Measurements from ENCODE around the gene PCDH8.

The PCDH8 gene

DNA sequence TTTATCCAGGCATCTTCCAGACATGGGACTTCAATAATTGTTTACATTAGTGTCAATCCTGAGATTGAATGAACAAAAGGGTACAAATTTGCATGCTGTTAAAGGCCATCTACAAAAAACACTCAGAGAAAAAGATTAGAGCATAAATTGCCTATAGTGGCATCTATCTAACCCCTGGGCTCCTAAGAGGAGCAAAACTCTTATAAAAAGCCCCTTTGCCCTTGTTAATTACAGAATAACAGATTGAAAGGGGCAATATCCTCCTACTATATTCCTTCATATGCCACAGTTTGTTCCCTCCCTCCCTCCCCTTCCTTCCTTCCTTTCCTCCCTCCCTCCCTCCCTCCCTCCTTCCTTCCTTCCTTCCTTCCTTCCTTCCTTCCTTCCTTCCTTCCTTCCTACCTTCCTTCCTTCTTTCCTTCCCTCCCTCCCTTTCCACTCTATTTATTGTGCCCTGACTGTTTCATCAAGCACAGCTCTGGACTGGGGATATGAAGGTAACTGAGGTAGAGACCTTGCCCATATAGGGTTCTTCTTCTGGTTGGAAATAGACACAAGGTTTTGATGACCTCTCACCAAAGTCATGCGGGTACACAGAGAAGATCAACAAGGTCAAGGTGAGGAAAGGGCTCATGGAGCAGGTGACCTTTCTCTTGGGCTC, 49.5 kb downstream of the PCDH8 start:
- TF ChIP-seq, protein P1, sequence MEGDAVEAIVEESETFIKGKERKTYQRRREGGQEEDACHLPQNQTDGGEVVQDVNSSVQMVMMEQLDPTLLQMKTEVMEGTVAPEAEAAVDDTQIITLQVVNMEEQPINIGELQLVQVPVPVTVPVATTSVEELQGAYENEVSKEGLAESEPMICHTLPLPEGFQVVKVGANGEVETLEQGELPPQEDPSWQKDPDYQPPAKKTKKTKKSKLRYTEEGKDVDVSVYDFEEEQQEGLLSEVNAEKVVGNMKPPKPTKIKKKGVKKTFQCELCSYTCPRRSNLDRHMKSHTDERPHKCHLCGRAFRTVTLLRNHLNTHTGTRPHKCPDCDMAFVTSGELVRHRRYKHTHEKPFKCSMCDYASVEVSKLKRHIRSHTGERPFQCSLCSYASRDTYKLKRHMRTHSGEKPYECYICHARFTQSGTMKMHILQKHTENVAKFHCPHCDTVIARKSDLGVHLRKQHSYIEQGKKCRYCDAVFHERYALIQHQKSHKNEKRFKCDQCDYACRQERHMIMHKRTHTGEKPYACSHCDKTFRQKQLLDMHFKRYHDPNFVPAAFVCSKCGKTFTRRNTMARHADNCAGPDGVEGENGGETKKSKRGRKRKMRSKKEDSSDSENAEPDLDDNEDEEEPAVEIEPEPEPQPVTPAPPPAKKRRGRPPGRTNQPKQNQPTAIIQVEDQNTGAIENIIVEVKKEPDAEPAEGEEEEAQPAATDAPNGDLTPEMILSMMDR (IDR thresholded peaks at IDR 0.05; ENCODE audit: borderline replicate concordance, control extremely low read depth, extremely low read depth, insufficient read depth, missing control alignments): no peak
- in situ Hi-C loops (cut with MboI; ENCODE audit: low sequenced_read_pairs, unreplicated experiment): no loop called here
- DNase-seq (ENCODE audit: low spot score): no peak

DNA sequence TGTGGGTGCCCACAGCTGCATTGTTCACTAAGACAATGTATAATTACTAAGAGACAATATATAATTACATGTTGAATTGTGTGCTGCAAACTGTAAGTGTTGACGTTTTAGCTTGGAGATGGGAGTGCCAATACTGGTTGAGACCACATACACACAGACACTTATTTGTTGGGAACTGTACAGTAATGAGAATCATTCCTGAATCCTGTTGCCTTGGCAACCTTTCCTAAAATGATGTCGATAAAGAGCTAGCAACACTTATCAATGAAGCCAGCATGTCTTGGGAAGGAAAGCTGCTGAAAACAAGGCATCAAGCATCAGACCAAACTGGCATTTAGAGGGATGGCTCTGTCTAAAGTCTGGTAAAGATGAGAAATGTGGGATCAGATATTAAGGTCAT, 51.3 kb downstream of the PCDH8 start:
- in situ Hi-C loops (cut with MboI; ENCODE audit: low sequenced_read_pairs, unreplicated experiment): no loop called here
- TF ChIP-seq, protein P1 (IDR thresholded peaks at IDR 0.05; ENCODE audit: borderline replicate concordance, control extremely low read depth, extremely low read depth, insufficient read depth, missing control alignments): no peak
- no peak for DNase-seq (ENCODE audit: low spot score)

DNA sequence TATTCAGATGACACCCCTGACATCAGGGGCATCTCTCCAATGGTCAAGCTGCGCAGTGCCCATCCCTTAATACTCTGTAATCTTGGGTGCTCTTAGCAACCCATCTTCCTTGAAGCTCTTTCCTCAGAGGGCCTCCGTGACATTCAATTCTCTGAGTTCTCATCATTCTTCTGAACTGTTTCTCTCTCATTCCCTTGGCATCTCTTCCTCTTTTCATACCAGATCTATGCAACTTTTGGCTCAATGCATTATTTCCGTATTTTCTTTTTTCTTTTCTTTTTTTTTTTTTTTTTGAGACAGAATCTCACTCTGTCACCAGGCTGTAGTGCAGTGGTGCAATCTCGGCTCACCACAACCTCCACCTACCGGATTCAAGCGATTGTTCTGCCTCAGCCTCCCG, 53.9 kb downstream of the PCDH8 start:
- DNase-seq (ENCODE audit: low spot score): no peak
- in situ Hi-C loops (cut with MboI; ENCODE audit: low sequenced_read_pairs, unreplicated experiment): no loop called here
- TF ChIP-seq, protein P1 (IDR thresholded peaks at IDR 0.05; ENCODE audit: borderline replicate concordance, control extremely low read depth, extremely low read depth, insufficient read depth, missing control alignments): no peak

DNA sequence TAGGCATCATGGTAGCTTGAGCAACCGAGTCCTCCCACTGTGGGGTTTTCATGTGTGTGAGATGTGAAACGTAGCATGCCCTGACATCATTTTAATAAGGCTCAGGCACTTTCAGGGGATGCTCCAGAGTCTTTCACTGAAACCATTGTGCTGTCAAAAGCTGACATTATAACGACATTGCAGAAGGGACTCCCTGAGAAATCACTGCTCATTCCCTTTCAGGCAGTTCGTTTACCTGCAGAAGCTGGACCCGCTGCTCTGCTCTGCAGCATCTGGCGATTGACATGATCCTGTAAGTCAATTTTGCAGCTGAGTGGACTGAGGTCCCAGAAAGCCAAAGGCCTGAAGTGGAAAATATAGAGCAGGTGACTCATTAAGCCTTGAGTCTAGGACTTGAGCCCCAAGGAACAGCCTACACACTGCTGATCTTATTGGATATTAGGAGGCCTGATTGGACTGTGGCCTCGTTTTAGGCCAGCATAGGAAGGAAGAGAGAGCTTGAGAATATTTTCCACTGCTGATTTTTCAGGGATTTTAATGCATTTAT, 54.9 kb downstream of the PCDH8 start:
- in situ Hi-C loops (cut with MboI; ENCODE audit: low sequenced_read_pairs, unreplicated experiment): no loop called here

More for the DNA sequence above, 54.9 kb downstream of the PCDH8 start:
- DNase-seq (ENCODE audit: low spot score): no peak
- TF ChIP-seq, protein P1 (IDR thresholded peaks at IDR 0.05; ENCODE audit: borderline replicate concordance, control extremely low read depth, extremely low read depth, insufficient read depth, missing control alignments): no peak
